Endodermal cell (in vitro differentiated cells): ENCODE measurements around the gene INSRR. TPM values are rescaled to one million over a fixed set of nuclear protein-coding genes. Genes with fewer than 3 reads are reported as not detected.

Experiments used
- DNase-seq: peaks from one replicate; pipeline ENCODE4 v3.0.0-alpha.2; 2017
- H3K27ac ChIP-seq: 2 replicates; pipeline ENCODE4 v1.5.1; 2013; ENCODE audit warnings: mild to moderate bottlenecking, low read depth, low read length, moderate library complexity
- H3K27me3 ChIP-seq: 2 replicates; pipeline ENCODE4 v1.6.1; 2013; ENCODE audit warnings: mild to moderate bottlenecking, low read length, moderate library complexity; ENCODE audit not compliant: insufficient read depth, control insufficient read depth, poor library complexity, severe bottlenecking
- H3K36me3 ChIP-seq: 2 replicates; pipeline ENCODE4 v1.7.0; 2013; ENCODE audit warnings: mild to moderate bottlenecking, low read length, moderate library complexity; ENCODE audit not compliant: control insufficient read depth, insufficient read depth
- H3K4me1 ChIP-seq: one replicate; pipeline ENCODE4 v1.7.0; 2013; ENCODE audit warnings: low read length; ENCODE audit not compliant: control insufficient read depth, insufficient read depth
- H3K4me3 ChIP-seq: 2 replicates; pipeline ENCODE4 v1.5.1; 2013; ENCODE audit warnings: mild to moderate bottlenecking, low read length, moderate library complexity
- H3K9ac ChIP-seq: 2 replicates; pipeline ENCODE4 v1.6.1; 2013; ENCODE audit warnings: mild to moderate bottlenecking, low read length, moderate library complexity; ENCODE audit not compliant: poor library complexity, severe bottlenecking; ENCODE audit errors: extremely low read depth
- H3K9me3 ChIP-seq: 2 replicates; pipeline ENCODE4 v1.6.1; 2013; ENCODE audit warnings: mild to moderate bottlenecking, low read length, moderate library complexity; ENCODE audit not compliant: control insufficient read depth
- H3K27ac Mint-ChIP-seq: 2 replicates; pipeline ENCODE4 v1.8.0; 2020; ENCODE audit warnings: mixed read lengths
- H3K27me3 Mint-ChIP-seq: 2 replicates; pipeline ENCODE4 v1.8.0; 2021; ENCODE audit warnings: mild to moderate bottlenecking, mixed read lengths; ENCODE audit not compliant: insufficient read depth
- H3K36me3 Mint-ChIP-seq: 2 replicates; pipeline ENCODE4 v1.8.0; 2020; ENCODE audit warnings: low read depth, mixed read lengths
- H3K4me1 Mint-ChIP-seq: 2 replicates; pipeline ENCODE4 v1.8.0; 2020; ENCODE audit warnings: mixed read lengths
- H3K4me3 Mint-ChIP-seq: 2 replicates; pipeline ENCODE4 v1.8.0; 2020; ENCODE audit warnings: mild to moderate bottlenecking, moderate library complexity, mixed read lengths
- H3K9me3 Mint-ChIP-seq: 2 replicates; pipeline ENCODE4 v1.8.0; 2020; ENCODE audit warnings: mild to moderate bottlenecking, mixed read lengths
- WGBS, 2 experiments: methylation state at CpG; one replicate each; pipeline versions ENCODE4 v1.1.5 to v1.1.7; 2013; ENCODE audit warnings: missing lambda C conversion rate in 2 of 2, mixed read lengths in 1 of 2; ENCODE audit not compliant: insufficient coverage in 1 of 2, insufficient read length in 1 of 2; 5-methylcytosine and 5-hydroxymethylcytosine counted together
- total RNA-seq, 2 donors: library from RNA; stranded (reverse); fragmentation: NEBNext Ultra II Directional in 1 of 2; extraction: Animal tissue kit (Norgen Biotek cat#: 25700) in 1 of 2; gene quantifications; 2 replicates in 1 of 2; 3 replicates in 1 of 2; pipeline ENCODE4 v1.2.1, GENCODE V29; 2021
- TF ChIP-seq, protein P1 (sequence below): fragments of 200-600 bp; sonication (generic); conservative IDR thresholded peaks from 2 replicates; pipeline ENCODE4 v1.5.0; 2021; ENCODE audit warnings: antibody characterized with exemption, mild to moderate bottlenecking

INSRR gene
- total RNA-seq, 2 donors from 2014 or later = 0.07 to 0.09 TPM

DNA sequence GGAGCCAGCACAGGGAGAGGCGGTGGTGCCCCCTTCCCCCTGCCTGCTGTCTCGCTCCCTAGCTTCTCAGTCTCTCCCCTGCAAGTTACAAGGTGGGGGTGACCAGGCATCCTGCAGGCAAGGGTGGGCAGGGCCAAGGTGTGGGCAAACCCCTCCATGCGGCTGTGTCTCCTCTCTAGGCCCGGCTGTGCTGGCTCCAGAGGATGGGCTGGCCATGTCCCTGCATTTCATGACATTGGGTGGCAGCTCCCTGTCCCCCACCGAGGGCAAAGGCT is 16.4 kb upstream of the INSRR start:
- no peaks in the 10 kb centered on the region for H3K9me3 ChIP-seq
- Mint-ChIP-seq H3K4me1 (no peaks in the 10 kb centered on the region), H3K27me3 (peaks cover 62% of the 10 kb centered on the region), H3K4me3 (no peak overlapping the region), H3K9me3 (no peaks in the 10 kb centered on the region), H3K36me3 (no peaks in the 10 kb centered on the region), H3K27ac (no peak overlapping the region)
- H3K4me3 ChIP-seq = no peak overlapping the region
- no peak overlapping the region for H3K27ac ChIP-seq
- peaks cover 29% of the 10 kb centered on the region for H3K27me3 ChIP-seq
- WGBS, 2 experiments = 84 to 100% methylated on average over 2 to 5 of the region's 5 CpGs
- no peak overlapping the region for H3K9ac ChIP-seq
- TF ChIP-seq, protein P1, sequence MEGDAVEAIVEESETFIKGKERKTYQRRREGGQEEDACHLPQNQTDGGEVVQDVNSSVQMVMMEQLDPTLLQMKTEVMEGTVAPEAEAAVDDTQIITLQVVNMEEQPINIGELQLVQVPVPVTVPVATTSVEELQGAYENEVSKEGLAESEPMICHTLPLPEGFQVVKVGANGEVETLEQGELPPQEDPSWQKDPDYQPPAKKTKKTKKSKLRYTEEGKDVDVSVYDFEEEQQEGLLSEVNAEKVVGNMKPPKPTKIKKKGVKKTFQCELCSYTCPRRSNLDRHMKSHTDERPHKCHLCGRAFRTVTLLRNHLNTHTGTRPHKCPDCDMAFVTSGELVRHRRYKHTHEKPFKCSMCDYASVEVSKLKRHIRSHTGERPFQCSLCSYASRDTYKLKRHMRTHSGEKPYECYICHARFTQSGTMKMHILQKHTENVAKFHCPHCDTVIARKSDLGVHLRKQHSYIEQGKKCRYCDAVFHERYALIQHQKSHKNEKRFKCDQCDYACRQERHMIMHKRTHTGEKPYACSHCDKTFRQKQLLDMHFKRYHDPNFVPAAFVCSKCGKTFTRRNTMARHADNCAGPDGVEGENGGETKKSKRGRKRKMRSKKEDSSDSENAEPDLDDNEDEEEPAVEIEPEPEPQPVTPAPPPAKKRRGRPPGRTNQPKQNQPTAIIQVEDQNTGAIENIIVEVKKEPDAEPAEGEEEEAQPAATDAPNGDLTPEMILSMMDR = no peak
- DNase-seq = no peak
- H3K36me3 ChIP-seq = no peaks in the 10 kb centered on the region
- H3K4me1 ChIP-seq = no peaks in the 10 kb centered on the region

DNA sequence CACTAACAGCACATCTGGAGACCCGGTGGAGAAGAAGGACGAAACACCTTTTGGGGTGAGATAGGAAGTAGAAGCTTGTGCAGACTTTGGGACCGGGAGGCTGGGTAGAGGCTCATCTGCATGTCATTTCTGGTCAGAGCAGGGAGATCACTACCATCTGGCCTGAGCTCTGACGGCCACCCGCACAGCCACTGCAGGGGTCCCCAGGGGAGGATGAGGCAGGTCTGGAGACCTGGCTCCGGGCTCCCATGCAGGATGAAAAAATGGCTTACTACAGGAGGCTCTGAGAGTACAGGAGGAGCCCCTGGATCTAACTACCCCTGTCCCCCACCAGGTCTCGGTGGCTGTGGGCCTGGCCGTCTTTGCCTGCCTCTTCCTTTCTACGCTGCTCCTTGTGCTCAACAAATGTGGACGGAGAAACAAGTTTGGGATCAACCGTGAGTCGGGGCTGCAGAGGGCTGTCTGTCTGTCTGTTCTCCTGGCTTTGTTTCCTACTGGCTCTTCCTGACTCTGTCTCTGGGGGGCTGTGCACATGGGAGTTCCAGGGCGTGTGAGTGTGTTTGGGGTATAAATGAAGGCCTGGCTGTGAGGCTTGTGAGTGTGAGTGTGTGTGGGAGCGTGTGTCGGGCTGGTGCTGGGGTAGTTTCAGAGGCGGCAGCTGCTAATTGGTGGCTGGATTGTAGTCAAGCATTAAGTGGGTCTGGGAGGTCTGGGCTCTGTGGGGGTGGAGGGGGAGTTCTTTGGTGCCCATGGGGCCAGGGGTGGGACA is 15.8 kb upstream of the INSRR start:
- Mint-ChIP-seq H3K27me3 (peaks cover 66% of the 10 kb centered on the region), H3K9me3 (no peaks in the 10 kb centered on the region), H3K36me3 (no peaks in the 10 kb centered on the region), H3K4me3 (no peak overlapping the region), H3K4me1 (no peaks in the 10 kb centered on the region), H3K27ac (no peak overlapping the region)
- no peak for DNase-seq
- Histone ChIP-seq H3K36me3 (no peaks in the 10 kb centered on the region), H3K27me3 (peaks cover 33% of the 10 kb centered on the region), H3K9me3 (no peaks in the 10 kb centered on the region), H3K27ac (no peak overlapping the region), H3K4me3 (no peak overlapping the region), H3K9ac (no peak overlapping the region), H3K4me1 (no peaks in the 10 kb centered on the region)
- WGBS, 2 experiments = 91 to 98% methylated on average over 6 to 16 of the region's 16 CpGs
- TF ChIP-seq, protein P1 = no peak

DNA sequence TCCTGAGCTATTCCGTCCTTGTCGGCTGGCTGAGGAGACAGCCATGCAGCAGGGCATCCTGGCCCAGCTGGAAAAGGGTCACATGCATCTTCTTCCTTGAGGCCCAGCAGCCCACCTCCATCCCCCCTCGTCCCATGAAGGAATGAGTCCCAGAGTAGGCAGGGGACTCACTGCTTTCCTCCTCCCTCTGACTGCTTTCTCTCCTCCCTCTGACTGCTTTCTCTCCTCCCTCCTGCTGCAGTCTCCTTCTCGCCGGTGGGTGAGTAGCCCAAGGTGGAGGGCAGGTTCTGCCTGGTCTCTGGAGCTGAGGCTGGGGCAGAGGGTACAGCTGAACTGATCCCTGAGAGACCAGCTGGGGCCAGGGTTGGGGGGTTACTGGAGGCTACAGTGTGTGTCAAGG is 15.2 kb upstream of the INSRR start:
- WGBS, 2 experiments = 85 to 92% methylated on average over 2 to 5 of the region's 5 CpGs
- no peaks in the 10 kb centered on the region for H3K9me3 Mint-ChIP-seq
- no peaks in the 10 kb centered on the region for H3K4me1 Mint-ChIP-seq
- Histone ChIP-seq H3K9me3 (no peaks in the 10 kb centered on the region), H3K4me1 (no peaks in the 10 kb centered on the region), H3K9ac (no peak overlapping the region), H3K36me3 (no peaks in the 10 kb centered on the region), H3K27ac (no peak overlapping the region), H3K27me3 (peaks cover 33% of the 10 kb centered on the region), H3K4me3 (no peak overlapping the region)
- no peak for DNase-seq
- H3K36me3 Mint-ChIP-seq = no peaks in the 10 kb centered on the region
- no peak overlapping the region for H3K4me3 Mint-ChIP-seq
- TF ChIP-seq, protein P1 = no peak
- H3K27me3 Mint-ChIP-seq = peaks cover 70% of the 10 kb centered on the region
- no peak overlapping the region for H3K27ac Mint-ChIP-seq
